Sigmoid colon (tissue), 7 donors: Measurements from ENCODE around the gene ALG11. TPM values are rescaled to one million over a fixed set of nuclear protein-coding genes. Genes with fewer than 3 reads are reported as not detected.

Source experiments
- DNase-seq: peaks from one replicate; pipeline ENCODE4 v3.0.0-alpha.2; 2019
- H3K27ac ChIP-seq, 4 donors: fragments of 200-600 bp; sonication (generic); one replicate each; pipeline ENCODE4 v1.5.1; 2016 to 2019; ENCODE audit warnings: mild to moderate bottlenecking in 1 of 4
- H3K27me3 ChIP-seq, 3 donors: fragments of 200-600 bp; sonication (generic); one replicate each; pipeline ENCODE4 v1.5.1; 2019; ENCODE audit warnings: mild to moderate bottlenecking in 1 of 3
- H3K36me3 ChIP-seq, 4 donors: fragments of 200-600 bp; sonication (generic); one replicate each; pipeline ENCODE4 v1.5.1; 2016 to 2019
- H3K4me1 ChIP-seq, 4 donors: fragments of 200-600 bp; sonication (generic); one replicate each; pipeline ENCODE4 v1.5.1; 2017 to 2019
- H3K4me3 ChIP-seq, 4 donors: fragments of 200-600 bp; sonication (generic); one replicate each; pipeline ENCODE4 v1.5.1; 2017 to 2019; ENCODE audit warnings: mild to moderate bottlenecking in 2 of 4, moderate library complexity in 1 of 4
- H3K9me3 ChIP-seq, 4 donors: fragments of 200-600 bp in 3 of 4; sonication (generic) in 3 of 4; one replicate each; pipeline versions ENCODE4 v1.5.1 to v1.6.1; 2013 to 2019
- CTCF ChIP-seq, 4 experiments: fragments of 450-650 bp in 3 of 4; fragments of 200-600 bp in 1 of 4; IDR thresholded peaks; one replicate each; pipeline ENCODE4 v1.5.1; 2016 to 2019; ENCODE audit warnings: antibody characterized with exemption in 4 of 4, mild to moderate bottlenecking in 3 of 4, moderate library complexity in 2 of 4
- EP300 ChIP-seq, 4 donors: sonication (generic); formaldehyde crosslinking; IDR thresholded peaks; one replicate each; pipeline ENCODE4 v1.6.1; 2017; ENCODE audit warnings: antibody characterized with exemption in 4 of 4
- POLR2A ChIP-seq, 2 donors: fragments of 450-650 bp; IDR thresholded peaks; one replicate each; pipeline ENCODE4 v1.6.1; 2016; ENCODE audit warnings: antibody characterized with exemption in 2 of 2, mild to moderate bottlenecking in 2 of 2, moderate library complexity in 2 of 2
- POLR2AphosphoS5 ChIP-seq, 4 donors: sonication (generic); formaldehyde crosslinking; IDR thresholded peaks; one replicate each; pipeline ENCODE4 v1.6.1; 2017; ENCODE audit warnings: antibody characterized with exemption in 4 of 4
- WGBS, 2 donors: extraction: QIAGEN DNeasy Blood & Tissue Kit; methylation state at CpG; one replicate each; pipeline ENCODE4 v1.1.7; 2013; 5-methylcytosine and 5-hydroxymethylcytosine counted together
- intact Hi-C: fragments of 100-400 bp; cut with DNase I; formaldehyde crosslinking; loops from one replicate; pipeline ENCODE4 v1.15.1; 2023
- polyA plus RNA-seq, 3 donors: library from polyadenylated mRNA; stranded (reverse); fragments of 200-250 nt; gene quantifications; one replicate each; pipeline ENCODE4 v1.2.3, GENCODE V29; 2013
- total RNA-seq, 4 donors: library from RNA; depleted of rRNA; stranded (reverse); fragments of >200 nt; gene quantifications; one replicate each; pipeline ENCODE4 v1.1.0, GENCODE V29; 2016
- donor health status: healthy with polysubstance abuse.
- donor health status: Bipolar disorder and iron deficiency.
- donor health status: healthy.

The ALG11 gene
- total and polyA plus RNA-seq, 7 donors: 1.2 to 20.6 (median 11.6) TPM

DNA sequence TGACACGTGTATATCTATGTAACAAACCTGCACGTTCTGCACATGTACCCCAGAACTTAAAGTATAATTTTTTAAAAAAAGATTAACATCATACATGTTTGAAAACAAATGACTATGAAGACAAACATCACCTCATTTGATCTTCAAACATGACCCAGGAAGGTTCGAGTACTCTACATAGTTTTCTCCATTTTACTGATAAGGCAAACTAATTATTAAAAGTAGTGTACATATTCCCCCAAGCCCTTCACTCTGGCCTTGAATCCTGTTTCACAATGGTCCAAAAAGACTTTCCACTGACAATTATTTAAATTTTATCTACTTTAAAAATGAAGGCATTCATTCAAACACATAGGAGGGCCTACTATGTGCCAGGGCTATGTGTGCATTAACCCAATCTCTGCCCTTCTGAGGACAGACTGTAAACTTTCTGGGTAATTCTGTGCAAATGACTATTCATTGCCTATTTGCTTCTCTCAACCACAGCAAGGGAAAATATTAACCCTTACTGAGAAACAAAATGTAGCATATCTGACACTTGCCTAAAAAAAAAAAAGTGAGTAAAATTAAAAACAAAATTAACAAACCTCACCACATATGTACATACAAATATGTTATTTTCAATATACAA, 23.1 kb upstream of the ALG11 start:
- Histone ChIP-seq H3K4me3 (no peak overlapping the region), H3K36me3 (no peaks in the 10 kb centered on the region), H3K4me1 (no peaks in the 10 kb centered on the region), H3K27me3 (no peaks in the 10 kb centered on the region), H3K27ac (no peak overlapping the region), H3K9me3 (no peaks in the 10 kb centered on the region)
- no peak for DNase-seq
- intact Hi-C loops: no loop called here
- 86 to 88% methylated on average over 3 of the region's 3 CpGs for WGBS, 2 donors
- TF ChIP-seq POLR2AphosphoS5 (IDR thresholded peaks at IDR 0.05): no peak
- TF ChIP-seq EP300 (IDR thresholded peaks at IDR 0.05): no peak
- no peak for TF ChIP-seq CTCF (IDR thresholded peaks at IDR 0.05)
- TF ChIP-seq POLR2A (IDR thresholded peaks at IDR 0.05): no peak

DNA sequence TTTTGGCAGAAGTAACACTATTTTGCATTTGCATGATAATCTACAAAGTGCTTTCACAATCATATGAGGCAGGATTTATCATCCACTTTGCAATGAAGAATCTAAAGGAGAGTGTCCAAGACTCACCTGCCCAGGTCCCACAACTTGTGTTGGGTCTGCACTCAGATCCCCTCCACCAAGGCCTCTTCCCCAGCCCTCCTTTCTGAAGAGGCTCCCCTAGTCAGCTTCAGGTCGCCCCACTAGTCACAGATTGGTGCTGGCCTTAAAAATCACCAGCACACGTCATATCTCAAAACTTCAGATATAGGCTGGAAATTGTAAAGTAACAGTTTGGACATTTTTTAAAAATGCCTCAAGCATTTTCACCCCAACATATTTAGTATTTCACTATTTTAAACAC, 18.5 kb upstream of the ALG11 start:
- intact Hi-C loops: no loop called here
- no peaks in the 10 kb centered on the region for H3K27me3 ChIP-seq
- peaks cover 0 to 26% (median 20%) of the 10 kb centered on the region in 4 donors for H3K4me1 ChIP-seq
- no peaks in the 10 kb centered on the region for H3K9me3 ChIP-seq
- H3K36me3 ChIP-seq: no peaks in the 10 kb centered on the region
- WGBS, 2 donors: 92 to 94% methylated on average over 2 of the region's 2 CpGs
- DNase-seq: no peak
- no peak overlapping the region for H3K4me3 ChIP-seq
- TF ChIP-seq POLR2A (IDR thresholded peaks at IDR 0.05): no peak
- no peak overlapping the region for H3K27ac ChIP-seq

DNA sequence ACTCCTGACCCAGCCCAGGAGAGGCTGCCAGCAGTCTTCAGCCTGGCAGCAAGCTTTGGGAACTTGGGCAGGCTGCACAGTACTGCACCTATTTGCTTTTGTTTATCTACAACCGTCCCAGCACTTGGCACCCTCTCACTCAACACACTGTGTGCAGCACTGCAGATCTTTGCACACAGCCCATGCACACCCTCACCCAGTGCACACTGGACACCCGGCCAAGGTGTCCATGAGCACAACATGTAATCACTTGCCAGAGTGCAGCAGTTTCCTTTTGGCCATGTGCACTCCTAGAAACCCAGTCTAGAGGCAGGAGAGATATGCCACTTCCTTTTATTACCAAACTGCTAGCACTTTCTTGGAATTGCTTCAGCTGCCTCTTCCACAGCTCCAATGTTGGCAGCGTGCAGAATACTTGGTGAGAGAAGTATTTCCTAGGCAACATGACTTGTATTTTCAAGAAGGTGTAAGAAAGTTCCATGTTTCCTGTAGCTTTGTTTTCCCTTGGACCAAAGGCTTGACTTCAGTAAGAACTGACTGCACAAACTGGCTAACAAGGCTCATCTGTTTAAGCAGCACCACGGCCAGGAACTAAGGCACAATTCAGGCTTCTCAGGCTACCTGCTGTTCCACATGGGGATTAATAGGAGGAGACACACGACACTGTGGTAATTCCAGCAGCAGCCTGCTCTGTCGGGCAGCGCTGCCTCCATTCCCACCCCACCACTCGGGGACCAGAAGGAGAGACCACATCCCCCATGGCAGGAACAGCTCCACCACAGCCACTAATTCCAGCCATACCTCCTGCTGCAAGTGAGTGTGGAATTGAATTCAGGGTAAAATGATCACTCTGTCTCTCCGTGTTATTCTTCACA, 16.3 kb upstream of the ALG11 start:
- Histone ChIP-seq H3K4me1 (peaks cover 0 to 42% (median 38%) of the 10 kb centered on the region in 4 donors), H3K4me3 (peak overlapping the region in 1 of 4 donors; percentile 4), H3K36me3 (no peaks in the 10 kb centered on the region), H3K9me3 (no peaks in the 10 kb centered on the region), H3K27me3 (no peaks in the 10 kb centered on the region), H3K27ac (peak overlapping the region; percentile 28 to 50 (median 48))
- WGBS, 2 donors: 33 to 47% methylated on average over 9 of the region's 9 CpGs
- DNase-seq: no peak
- intact Hi-C loops: no loop called here
- TF ChIP-seq EP300 (IDR thresholded peaks at IDR 0.05) (no peak), POLR2AphosphoS5 (IDR thresholded peaks at IDR 0.05) (no peak), CTCF (IDR thresholded peaks at IDR 0.05) (no peak), POLR2A (IDR thresholded peaks at IDR 0.05) (no peak)

DNA sequence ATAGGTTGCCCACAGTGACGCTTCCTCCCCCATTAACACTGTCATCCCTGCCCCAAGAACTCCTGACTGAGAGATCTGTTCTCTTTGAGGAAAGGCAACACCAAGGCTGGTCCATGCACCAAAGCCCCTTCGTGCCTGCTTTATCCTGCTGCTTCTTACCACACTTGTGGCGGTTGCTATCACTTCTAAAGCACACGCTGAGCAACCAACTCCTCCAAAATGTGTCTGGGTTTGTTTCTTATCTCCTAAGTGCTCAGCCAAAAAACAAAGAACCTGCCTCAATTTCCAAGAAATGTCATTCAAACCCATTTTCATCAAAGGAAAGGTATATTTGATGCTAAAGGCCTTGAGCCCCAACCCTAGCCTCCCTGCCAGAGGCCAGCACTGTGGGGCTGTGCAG, 15.6 kb upstream of the ALG11 start:
- DNase-seq: no peak
- H3K27me3 ChIP-seq: no peaks in the 10 kb centered on the region
- no peak overlapping the region for H3K27ac ChIP-seq
- H3K9me3 ChIP-seq: no peaks in the 10 kb centered on the region
- 92 to 93% methylated on average over 4 of the region's 4 CpGs for WGBS, 2 donors
- TF ChIP-seq CTCF (IDR thresholded peaks at IDR 0.05) (no peak), POLR2AphosphoS5 (IDR thresholded peaks at IDR 0.05) (no peak), EP300 (IDR thresholded peaks at IDR 0.05) (no peak), POLR2A (IDR thresholded peaks at IDR 0.05) (no peak)
- no peak overlapping the region for H3K4me3 ChIP-seq
- no peaks in the 10 kb centered on the region for H3K36me3 ChIP-seq
- intact Hi-C loops: no loop called here
- H3K4me1 ChIP-seq: peaks cover 0 to 43% (median 39%) of the 10 kb centered on the region in 4 donors

- Histone ChIP-seq H3K4me3 (no peak overlapping the region), H3K27me3 (no peaks in the 10 kb centered on the region), H3K27ac (no peak overlapping the region), H3K36me3 (no peaks in the 10 kb centered on the region), H3K9me3 (no peaks in the 10 kb centered on the region), H3K4me1 (peaks cover 0 to 43% (median 39%) of the 10 kb centered on the region in 4 donors)
- DNase-seq: no peak
- 96 to 97% methylated on average over 2 of the region's 2 CpGs for WGBS, 2 donors
- intact Hi-C loops: no loop called here
- TF ChIP-seq CTCF (IDR thresholded peaks at IDR 0.05): no peak
- no peak for TF ChIP-seq POLR2AphosphoS5 (IDR thresholded peaks at IDR 0.05)
- TF ChIP-seq EP300 (IDR thresholded peaks at IDR 0.05): no peak
- no peak for TF ChIP-seq POLR2A (IDR thresholded peaks at IDR 0.05)
These were observed 15.0 kb upstream of the ALG11 start for GRCh38 chr13:51997186-51997585.
